Measurements from ENCODE around the gene EEF1A2.

DNA sequence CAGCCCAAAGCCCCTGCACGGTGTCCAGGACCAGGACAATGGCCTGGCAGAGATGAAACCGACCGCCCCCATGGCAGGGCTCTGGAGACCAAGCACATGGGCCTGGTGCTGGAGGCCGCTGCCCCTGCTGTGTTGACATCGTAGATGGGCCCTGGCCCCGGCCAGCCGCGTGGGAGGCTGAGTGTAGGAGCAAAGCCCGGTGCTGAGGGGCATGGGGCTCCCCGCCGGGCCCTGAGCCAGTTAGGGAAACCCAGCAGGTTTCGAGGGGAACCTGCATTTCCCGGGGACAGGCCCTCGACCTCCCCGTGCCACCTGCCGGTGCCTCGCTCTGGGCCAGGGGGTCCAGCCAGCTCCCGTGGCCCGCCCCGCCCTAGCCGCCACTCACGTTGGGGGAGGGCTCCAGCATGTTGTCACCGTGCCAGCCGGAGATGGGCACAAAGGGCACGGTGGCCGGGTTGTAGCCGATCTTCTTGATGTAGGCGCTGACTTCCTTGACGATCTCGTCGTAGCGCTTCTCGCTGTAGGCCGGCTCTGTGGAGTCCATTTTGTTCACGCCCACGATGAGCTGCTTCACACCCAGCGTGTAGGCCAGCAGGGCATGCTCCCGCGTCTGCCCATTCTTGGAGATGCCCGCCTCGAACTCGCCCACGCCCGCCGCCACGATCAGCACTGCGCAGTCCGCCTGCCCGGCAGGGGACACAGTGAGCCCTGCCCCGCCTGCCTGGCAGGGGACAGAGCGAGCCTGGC is 4.3 kb downstream of the EEF1A2 start:
- TF ChIP-seq POLR2AphosphoS5 (IDR thresholded peaks at IDR 0.05; ENCODE audit: insufficient read depth, low read depth, low read length) = no peak
- TF ChIP-seq CTCF (IDR thresholded peaks at IDR 0.05; ENCODE audit: extremely low read depth in 1 of 2, insufficient read depth in 1 of 2, low read depth in 1 of 2, low read length in 2 of 2) = no peak
- TF ChIP-seq POLR2A (IDR thresholded peaks at IDR 0.05; ENCODE audit: low read depth, low read length) = no peak

All from endothelial cell of umbilical vein (primary cell).